Liver (tissue), 3 donors: ENCODE data around the gene EXOC4.

Experiments
- ATF3 ChIP-seq: IDR thresholded peaks from 2 replicates; pipeline ENCODE4 v1.6.1; 2016; ENCODE audit warnings: antibody characterized with exemption
- FOXA1 ChIP-seq: IDR thresholded peaks from 2 replicates; pipeline ENCODE4 v1.6.1; 2016; ENCODE audit warnings: antibody characterized with exemption
- HNF4G ChIP-seq: IDR thresholded peaks from 2 replicates; pipeline ENCODE4 v1.6.1; 2016; ENCODE audit warnings: antibody characterized with exemption
- ZBTB33 ChIP-seq: IDR thresholded peaks from 2 replicates; pipeline ENCODE4 v1.6.1; 2016; ENCODE audit warnings: antibody characterized with exemption
- TF ChIP-seq, protein P1 (sequence below): fragments of 150-350 bp; IDR thresholded peaks from 2 replicates; pipeline ENCODE4 v1.5.1; 2017; ENCODE audit warnings: improper control_type of control experiment, low read depth, low read length; ENCODE audit not compliant: missing input control
- TF ChIP-seq, protein P2 (sequence below): IDR thresholded peaks from 2 replicates; pipeline ENCODE4 v1.6.1; 2016; ENCODE audit warnings: antibody characterized with exemption, mild to moderate bottlenecking
- TF ChIP-seq, protein P3 (sequence below): IDR thresholded peaks from 2 replicates; pipeline ENCODE4 v1.6.1; 2016; ENCODE audit warnings: antibody characterized with exemption
- donor health status: healthy.
- donor health status: healthy.

DNA sequence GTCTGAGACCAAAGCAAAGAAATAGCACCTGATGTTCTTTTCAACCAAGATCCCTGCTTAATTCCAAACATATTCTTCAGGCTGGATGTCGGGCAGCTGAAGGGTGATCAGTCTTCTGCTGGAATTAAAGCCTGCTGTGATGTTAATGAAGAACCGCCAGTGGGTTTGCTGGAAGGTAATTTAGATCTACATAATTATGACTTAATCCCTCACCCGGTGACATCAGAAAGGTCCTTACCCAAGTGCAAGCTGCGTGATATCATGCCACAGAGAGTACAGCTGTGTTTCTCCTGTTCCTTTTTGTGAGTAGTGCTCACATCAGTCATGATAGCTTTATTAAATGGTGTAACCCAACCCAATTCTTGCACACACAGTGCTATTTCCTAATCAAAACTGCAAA, 845.2 kb downstream of the EXOC4 start:
- TF ChIP-seq, protein P1, sequence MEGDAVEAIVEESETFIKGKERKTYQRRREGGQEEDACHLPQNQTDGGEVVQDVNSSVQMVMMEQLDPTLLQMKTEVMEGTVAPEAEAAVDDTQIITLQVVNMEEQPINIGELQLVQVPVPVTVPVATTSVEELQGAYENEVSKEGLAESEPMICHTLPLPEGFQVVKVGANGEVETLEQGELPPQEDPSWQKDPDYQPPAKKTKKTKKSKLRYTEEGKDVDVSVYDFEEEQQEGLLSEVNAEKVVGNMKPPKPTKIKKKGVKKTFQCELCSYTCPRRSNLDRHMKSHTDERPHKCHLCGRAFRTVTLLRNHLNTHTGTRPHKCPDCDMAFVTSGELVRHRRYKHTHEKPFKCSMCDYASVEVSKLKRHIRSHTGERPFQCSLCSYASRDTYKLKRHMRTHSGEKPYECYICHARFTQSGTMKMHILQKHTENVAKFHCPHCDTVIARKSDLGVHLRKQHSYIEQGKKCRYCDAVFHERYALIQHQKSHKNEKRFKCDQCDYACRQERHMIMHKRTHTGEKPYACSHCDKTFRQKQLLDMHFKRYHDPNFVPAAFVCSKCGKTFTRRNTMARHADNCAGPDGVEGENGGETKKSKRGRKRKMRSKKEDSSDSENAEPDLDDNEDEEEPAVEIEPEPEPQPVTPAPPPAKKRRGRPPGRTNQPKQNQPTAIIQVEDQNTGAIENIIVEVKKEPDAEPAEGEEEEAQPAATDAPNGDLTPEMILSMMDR, result no peak
- TF ChIP-seq, protein P2, sequence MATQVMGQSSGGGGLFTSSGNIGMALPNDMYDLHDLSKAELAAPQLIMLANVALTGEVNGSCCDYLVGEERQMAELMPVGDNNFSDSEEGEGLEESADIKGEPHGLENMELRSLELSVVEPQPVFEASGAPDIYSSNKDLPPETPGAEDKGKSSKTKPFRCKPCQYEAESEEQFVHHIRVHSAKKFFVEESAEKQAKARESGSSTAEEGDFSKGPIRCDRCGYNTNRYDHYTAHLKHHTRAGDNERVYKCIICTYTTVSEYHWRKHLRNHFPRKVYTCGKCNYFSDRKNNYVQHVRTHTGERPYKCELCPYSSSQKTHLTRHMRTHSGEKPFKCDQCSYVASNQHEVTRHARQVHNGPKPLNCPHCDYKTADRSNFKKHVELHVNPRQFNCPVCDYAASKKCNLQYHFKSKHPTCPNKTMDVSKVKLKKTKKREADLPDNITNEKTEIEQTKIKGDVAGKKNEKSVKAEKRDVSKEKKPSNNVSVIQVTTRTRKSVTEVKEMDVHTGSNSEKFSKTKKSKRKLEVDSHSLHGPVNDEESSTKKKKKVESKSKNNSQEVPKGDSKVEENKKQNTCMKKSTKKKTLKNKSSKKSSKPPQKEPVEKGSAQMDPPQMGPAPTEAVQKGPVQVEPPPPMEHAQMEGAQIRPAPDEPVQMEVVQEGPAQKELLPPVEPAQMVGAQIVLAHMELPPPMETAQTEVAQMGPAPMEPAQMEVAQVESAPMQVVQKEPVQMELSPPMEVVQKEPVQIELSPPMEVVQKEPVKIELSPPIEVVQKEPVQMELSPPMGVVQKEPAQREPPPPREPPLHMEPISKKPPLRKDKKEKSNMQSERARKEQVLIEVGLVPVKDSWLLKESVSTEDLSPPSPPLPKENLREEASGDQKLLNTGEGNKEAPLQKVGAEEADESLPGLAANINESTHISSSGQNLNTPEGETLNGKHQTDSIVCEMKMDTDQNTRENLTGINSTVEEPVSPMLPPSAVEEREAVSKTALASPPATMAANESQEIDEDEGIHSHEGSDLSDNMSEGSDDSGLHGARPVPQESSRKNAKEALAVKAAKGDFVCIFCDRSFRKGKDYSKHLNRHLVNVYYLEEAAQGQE, result no peak
- TF ChIP-seq ATF3 (no peak), HNF4G (no peak), FOXA1 (no peak), ZBTB33 (no peak)
- TF ChIP-seq, protein P3, sequence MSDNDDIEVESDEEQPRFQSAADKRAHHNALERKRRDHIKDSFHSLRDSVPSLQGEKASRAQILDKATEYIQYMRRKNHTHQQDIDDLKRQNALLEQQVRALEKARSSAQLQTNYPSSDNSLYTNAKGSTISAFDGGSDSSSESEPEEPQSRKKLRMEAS, result no peak
